Loucy (cell line): Measurements from ENCODE around the gene CACUL1.

Experiments used
- CTCF ChIP-seq: fragments of 200-600 bp; sonication (generic); conservative IDR thresholded peaks from 2 replicates; pipeline ENCODE4 v1.5.1; 2014; ENCODE audit warnings: mild to moderate bottlenecking, antibody characterized with exemption, low read length
- EZH2phosphoT487 ChIP-seq: fragments of 200-600 bp; IDR thresholded peaks from 2 replicates; pipeline ENCODE4 v1.6.1; 2018; ENCODE audit warnings: antibody characterized with exemption, mild to moderate bottlenecking, moderate library complexity, borderline replicate concordance

DNA sequence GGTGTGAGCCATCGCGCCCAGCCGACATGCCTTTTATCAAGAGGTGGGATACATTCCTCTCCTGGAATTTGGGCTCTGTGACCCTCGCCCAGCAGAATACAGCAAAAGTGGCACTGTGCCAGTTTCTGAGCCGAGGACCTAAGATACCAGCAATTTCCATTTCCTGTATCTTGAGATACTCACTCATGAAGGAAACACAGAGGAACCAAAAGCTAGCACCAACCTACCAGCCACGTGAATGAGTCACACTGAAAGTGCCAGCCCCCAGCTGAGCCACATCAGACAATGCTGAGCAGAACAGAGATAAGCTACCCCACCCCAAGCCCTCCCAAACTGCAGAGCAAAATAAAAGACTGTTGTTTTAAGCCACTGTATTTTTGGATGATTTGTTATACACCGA, 56.3 kb downstream of the CACUL1 start:
- TF ChIP-seq CTCF: no peak
- no peak for TF ChIP-seq EZH2phosphoT487
